Caki2 (cell line): Measurements from ENCODE around the gene TRAPPC3. TPM values are rescaled to one million over a fixed set of nuclear protein-coding genes. Genes with fewer than 3 reads are reported as not detected.
"Not testable (repeated sequence)": the region's sequence is repeated elsewhere in the genome, so short reads cannot be mapped to it uniquely, and the experiment has no call there.

Experiments
- DNase-seq: peaks from one replicate; pipeline ENCODE4 v3.0.0-alpha.2; 2015; ENCODE audit warnings: low read depth
- in situ Hi-C: cut with HindIII; loops from 2 replicates; pipeline ENCODE4 v1.10.0; 2016; ENCODE audit warnings: low sequenced_read_pairs, low pct_unique_long_range_greater_than_20kb, mixed read lengths
- total RNA-seq: library from RNA; depleted of rRNA; stranded (reverse); fragments of >200 nt; shearing (Covaris generic); gene quantifications from 2 replicates; pipeline ENCODE4 v1.2.3, GENCODE V29; 2014; ENCODE audit warnings: low replicate concordance

Gene TRAPPC3
- total RNA-seq, 1 experiment from 2014 or later, result 155 TPM

DNA sequence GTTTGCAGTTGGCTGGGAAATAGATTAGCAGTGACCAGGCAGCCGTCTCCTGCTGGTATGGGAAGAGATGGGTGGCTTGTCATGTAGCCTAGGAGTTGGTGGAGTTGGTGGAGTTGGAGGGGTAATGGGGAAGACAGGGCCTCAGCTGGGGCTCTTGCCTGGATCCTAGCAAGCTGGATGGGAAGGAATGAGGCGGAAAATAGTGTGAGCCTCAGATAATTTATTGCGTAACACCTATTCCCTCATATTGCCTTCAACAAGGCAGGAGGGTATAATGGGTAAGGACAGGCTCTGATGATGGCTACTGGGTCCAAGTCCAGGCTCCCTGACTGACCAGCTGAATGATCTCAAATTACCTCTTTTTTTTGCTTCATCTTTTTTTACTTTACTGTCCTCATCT lies 19.2 kb upstream of the TRAPPC3 start:
- in situ Hi-C loops, result no loop called here

DNA sequence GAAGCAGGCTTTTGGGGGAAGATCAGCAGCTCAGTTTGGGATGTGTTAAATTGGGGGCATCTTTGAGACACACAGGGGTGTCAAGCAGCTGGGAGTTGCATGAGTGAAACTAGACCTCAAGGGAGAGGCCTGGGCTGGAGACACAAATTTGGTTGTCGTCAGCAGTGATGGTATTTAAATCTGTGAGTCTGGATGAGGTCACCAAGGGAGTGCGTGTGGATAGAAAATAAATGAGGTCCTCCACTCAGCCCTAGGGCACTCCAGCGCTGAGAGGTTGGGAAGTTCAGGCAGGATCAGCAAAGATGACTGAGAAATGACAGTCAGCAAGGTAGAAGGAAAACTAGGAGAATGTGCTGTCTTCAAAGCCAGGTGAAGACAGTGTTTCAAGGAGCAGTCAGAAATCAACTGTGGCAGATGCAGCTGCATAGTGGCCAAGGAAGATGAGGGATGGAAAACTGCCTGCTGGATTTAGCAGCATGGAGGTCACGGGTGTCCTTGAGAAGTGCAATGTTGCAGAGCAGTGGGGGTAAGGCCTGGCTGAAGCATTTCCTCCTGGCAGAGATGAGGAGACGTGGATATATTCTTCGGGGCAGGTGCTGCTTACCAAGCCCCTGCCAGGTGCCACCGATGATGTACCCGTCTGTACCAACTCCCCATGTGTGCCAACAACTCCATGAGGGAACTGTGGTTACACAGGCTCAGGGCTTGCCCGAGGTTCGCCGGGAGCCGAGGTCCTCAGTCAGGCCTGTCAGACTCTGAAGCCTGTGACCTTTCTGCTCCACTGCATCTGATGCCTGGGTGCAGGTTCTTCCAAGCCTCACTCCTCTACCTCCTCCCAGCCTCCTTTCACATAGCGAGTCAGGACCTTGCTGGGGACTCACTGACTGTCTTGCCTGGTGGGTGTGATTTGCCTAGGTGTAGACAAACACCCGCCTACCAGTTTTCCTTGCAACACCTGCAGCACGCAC lies 17.9 kb upstream of the TRAPPC3 start:
- DNase-seq, result no peak
- in situ Hi-C loops, result no loop called here

More for the DNA sequence above, 19.2 kb upstream of the TRAPPC3 start:
- no peak for DNase-seq

DNA sequence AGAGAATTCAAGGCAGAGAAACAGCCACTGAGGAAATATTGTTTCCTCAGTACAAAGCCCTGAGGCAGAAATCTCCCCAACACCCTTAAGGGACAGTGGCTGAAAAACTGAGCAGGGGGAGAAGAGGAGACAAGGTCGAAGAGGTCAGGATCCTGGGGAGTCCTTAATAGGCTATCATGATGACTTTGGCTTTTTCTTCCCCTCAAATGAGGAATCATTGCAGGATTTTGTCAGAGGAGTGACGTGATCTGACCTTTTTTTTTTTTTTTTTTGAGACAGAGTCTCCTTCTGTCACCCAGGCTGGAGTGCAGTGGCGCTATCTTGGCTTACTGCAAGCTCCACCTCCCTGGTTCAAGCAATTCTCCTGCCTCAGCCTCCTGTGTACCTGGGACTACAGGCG lies 16.9 kb upstream of the TRAPPC3 start:
- in situ Hi-C loops, result no loop called here
- no peak for DNase-seq

DNA sequence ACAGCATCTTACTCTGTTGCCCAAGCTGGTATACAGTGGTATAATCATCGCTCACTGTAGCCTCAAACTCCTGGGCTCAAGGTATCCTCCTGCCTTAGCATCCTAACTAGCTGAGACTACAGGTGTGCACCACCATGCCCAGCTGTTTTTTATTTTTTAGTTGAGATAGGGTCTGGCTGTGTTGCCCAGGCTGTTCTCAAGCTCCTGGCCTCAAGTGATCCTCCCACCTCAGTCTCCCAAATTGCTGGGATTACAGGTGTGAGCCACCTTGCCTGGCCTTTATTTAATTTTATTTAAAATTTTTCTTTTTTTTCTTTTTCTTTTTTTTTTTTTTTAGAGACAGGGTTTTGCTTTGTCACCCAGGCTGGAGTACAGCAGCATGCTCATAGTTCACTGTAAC lies 15.9 kb upstream of the TRAPPC3 start:
- DNase-seq, result no peak

DNA sequence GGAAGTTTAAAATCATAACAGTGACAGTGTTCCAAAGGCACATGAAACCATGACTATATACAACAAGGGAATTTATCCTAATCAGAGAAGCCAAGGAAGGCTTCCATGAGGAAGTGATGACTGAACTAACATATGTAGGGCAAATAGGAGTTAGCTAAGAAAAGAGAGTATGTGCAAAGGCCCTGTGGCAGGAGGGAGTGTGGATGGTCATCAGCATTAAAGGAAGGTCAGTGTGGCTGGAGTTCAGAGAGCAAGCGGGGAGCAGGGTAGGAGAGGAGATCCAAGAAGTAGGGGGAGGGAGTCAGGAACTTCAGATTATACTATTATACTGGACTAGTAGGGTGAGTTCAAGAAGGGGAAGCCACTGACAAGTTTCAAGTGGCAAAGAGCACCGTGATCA lies 15.1 kb upstream of the TRAPPC3 start:
- in situ Hi-C loops, result no loop called here
- DNase-seq, result no peak

More for the DNA sequence above, 15.9 kb upstream of the TRAPPC3 start:
- in situ Hi-C loops, result no loop called here

DNA sequence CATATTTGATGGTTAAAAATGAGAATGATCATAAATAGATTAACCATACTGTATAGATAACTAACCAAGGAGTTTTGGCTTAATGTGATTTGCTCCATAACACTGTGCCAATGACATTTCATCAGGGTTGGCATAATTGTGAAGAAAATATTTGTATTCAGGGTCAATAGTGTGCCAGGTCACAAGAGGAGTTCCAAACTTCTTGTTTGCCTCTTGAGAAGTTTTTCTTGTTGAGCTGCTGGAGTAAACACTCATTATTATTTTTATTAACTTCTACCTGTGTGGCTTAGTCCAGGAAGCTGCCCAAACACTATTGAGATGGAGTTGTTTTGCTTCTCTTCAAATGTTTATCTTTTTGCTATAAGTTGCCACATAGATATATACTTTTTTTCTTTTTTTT lies 14.1 kb upstream of the TRAPPC3 start:
- DNase-seq, result no peak
- in situ Hi-C loops, result no loop called here

DNA sequence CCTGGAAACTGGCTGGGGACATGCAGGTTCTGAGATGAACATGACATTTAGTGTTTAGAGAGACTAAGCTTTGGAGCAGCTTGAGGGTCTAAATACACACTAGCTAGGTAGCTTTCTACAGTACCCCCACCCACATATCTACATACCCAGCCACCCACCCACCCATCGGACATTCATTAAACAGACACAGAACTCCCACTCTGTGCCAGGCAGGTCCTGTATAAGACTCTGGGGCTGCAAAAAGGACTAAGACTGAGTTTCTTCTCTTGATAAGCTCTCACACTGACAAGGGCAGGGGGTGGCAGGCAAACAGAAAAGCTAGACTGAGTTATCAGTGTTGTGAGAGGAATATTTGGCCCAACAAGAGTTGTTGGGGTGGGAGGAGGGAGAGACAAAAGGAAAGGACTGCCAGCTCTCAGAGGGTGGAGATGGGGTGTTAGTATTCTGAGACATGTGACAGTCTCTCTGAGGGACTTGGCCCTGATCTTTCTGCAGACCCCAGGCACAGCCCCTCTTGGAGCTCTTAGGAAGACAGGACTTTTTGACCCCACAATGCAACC lies 13.5 kb upstream of the TRAPPC3 start:
- in situ Hi-C loops, result no loop called here
- no peak for DNase-seq

DNA sequence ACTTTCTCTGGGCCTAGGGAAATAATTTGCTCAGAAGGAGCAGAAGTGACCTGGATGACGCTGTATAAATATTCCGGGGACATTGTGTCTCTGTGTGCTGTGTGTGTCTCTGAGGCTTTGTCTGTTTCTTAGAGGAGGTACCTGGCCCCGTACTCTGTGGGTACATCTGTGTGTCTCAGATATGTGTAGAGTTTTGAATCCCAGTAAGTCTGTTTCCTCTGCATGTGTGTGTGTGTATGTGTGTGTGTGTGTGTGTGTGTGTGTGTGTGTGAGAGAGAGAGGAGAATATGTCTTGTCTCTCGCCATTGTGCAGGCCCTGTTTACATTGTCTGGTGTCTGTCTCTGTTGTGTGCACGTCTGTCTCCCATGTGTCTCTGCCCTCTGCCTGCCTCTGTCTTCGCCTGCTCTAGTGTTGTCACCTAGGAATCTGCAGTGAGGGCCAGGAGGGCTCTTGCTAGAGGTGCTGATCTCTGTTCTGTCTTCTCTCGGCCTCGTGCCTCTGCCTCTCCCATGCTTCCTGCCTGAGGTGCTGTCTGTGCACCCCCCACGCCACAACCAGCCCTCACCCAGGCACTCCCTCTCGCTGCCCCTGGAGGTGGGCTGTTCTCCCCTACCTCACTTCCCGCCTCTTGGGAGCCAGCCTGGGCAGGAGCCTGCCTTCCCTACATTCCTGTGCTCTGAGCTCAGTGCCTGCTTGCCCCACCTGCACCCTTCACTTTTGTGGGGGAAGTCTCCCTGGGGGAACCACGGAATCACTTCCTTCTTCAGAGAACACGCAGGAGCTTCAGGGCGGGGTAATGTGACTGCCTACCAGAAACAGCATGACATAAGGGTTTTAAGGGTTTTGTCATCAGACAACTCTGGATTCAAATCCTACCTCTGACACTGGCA lies 12.6 kb upstream of the TRAPPC3 start:
- peak; percentile 37 for DNase-seq
- in situ Hi-C loops, result no loop called here

DNA sequence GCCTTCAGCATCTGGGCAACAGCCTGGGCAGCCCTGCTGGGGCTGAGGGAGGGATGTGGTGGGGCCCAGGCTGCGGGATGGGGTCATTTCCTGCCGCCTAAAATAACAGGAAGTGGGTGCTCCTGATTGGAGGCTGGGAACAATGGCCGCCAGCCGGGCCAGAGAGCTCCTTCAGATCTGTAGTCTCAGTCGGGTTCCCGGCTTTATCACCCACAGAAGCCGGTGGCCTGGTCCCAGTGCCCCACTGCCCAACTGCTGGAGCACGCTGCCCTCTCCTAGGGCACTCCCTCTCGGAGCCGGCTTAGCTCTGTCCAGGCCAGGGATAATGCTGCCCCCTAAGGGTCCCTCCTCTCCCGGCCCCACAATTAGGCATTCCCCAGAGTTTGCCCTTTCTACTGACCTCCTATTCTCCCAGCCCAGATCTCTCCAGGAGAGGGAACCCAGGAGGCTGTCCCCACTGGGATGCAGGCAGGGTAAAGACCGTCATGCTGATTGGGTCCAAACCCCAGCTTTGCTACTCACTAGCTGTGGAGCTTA lies 11.7 kb upstream of the TRAPPC3 start:
- peak; percentile 64 for DNase-seq
- in situ Hi-C loops, result no loop called here

DNA sequence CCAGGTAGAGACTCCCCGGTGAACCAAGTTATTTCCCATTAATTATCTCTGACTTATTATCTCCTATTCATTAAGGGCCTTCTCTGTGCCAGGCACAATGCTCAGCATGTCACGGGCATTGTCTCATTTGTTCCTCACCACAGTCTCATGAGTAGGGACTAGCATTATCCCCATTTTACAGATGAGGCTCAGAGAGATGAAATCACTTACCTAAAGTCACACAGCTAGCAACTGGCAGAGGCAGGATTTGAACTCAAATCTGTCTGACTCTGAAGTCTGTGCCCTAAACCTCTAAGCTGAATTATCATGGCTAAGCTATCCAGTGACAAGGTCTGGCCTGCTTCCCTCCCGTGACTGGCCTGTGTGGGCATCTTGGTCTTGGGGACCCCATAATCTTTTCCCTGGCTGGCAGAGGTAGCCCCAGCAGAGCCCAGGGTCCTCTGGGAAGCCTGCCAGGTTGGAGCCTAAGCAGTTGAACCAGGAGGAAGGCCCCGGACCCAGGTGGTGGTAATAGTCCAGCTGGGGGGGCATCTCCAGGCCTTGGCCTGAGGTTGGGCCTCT lies 11.2 kb upstream of the TRAPPC3 start:
- in situ Hi-C loops, result no loop called here
- DNase-seq, result no peak

DNA sequence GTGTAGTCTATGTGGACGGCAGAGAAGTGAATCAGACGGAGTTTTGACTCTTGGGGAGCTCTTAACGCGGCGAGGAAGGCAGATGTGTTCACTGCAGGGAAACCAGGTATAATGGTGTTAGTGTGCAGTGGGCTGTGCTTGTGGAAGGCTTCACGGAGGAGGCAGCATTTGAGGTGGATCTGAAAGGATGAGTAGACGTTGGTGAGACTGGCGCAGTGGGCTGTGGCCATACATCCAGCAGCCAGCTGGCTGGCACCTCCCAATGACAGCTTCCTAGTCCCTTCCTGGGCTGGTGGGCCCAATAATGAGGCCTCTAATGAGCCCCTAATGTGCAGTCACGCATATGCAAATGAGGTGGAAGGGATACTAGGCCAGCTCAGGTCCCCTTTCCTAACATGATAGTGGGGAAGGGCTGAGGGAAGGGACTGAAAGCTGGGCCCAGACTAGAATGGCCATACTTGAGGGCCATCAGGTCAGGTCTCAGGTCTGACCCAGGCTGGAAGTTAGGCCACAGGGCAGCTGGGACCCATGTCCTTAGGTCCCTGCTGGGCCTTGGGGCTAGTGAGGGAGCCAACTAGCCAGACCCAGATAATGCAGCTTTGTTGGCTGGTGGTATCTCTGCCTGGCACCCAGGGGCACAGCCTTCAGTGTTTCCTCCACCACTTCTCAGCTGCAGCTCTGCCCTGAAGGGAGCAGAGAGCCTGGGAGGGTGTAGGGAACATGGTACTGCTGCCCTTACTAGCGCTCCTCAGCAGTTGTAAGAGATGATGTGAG lies 10.5 kb upstream of the TRAPPC3 start:
- DNase-seq, result no peak
- in situ Hi-C loops, result no loop called here

DNA sequence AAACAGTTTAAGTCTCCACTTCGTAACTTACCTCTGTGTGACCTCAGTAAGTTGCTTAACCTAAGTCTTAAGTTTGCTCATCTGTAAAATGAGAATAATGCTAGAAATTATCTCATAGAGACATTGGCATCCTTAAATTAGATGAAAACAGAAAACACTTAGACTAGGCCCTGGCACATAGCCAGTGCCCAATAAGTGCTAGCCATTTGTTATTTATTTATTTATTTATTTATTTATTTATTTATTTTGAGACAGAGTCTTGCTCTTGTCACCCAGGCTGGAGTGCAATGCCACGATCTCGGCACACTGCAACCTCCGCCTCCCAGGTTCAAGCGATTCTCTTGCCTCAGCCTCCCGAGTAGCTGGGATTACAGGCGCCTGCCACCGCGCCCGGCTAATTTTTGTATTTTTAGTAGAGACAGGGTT lies 9.6 kb upstream of the TRAPPC3 start:
- in situ Hi-C loops, result not testable (repeated sequence)

DNA sequence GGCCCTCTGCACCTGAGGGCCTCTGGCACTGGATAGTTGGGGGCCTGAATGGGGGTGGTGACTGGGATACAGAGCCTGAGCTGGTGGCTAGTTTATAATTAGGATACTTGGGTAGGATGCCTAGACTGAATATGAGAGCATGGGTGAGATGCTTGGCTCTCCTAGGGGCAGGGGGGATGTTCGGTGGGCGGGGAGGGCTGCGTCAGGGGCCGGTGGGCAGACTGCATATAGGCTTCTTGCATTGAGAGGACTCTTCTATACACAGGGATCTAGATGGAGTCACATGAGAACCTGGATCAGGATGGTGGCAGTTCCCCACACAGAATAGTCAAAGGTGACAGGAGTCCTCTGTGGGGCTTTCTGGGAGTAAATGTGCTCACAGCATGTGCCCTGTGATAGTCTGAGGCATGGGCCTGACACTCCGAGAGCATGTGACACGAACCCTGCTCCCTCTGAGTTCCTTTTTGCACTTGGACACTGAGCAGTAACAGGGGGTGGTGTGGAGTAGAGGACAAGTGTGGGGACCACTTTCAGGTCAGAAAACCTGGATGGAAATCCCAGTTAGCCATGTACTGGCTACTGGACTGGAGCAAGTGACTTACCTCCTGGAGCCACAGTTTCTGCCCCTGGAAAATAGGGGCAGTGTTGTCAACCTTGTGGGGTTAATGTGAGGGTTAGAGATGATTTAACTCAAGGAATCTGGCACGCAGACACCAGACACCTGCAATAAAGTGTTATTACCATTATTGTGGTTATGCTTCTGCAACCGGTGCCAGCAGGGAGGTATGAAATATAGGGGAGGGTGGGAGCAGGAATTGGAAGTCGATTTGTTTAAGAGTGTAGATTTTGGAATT lies 8.9 kb upstream of the TRAPPC3 start:
- in situ Hi-C loops, result no loop called here
- no peak for DNase-seq

More for the DNA sequence above, 9.6 kb upstream of the TRAPPC3 start:
- DNase-seq, result not testable (repeated sequence)

DNA sequence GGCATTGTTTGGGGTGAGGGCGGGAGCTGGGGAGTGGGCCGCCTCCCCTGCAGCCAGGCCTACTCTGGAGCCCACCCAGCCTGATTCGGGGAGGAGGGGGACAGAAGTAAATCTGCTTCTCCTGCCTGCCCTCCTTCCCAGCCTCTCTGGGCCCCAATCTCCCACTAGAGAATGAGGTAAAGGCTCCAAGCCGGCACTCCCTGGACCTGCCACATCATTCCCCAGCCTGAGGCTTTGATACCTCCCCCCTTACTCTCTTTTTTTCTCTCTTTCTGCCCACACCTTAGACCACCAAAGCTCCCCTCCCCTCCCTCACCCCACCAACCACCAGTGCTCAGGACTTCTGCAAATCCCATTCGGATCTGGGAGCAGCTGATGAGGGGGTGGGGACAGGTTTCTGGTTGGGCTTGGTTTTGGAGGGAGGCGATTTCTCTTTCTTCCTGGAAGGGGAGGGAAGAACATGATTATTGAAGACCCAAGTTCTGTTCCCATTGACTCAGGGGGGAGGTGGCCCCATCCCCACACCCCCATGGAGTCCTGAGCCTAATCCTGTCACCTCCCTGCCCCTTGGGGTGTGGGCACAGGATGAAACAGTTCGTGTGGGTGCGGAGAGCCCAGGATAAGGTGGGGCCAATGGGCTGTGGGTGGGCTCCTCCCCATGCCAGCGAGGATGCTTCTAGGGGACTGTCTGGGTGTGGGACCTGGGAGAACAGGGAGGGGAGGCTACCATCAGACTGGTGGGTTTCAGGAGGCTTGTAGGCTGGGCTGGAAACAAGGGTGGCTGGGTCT lies 8.0 kb upstream of the TRAPPC3 start:
- in situ Hi-C loops, result no loop called here
- no peak for DNase-seq

DNA sequence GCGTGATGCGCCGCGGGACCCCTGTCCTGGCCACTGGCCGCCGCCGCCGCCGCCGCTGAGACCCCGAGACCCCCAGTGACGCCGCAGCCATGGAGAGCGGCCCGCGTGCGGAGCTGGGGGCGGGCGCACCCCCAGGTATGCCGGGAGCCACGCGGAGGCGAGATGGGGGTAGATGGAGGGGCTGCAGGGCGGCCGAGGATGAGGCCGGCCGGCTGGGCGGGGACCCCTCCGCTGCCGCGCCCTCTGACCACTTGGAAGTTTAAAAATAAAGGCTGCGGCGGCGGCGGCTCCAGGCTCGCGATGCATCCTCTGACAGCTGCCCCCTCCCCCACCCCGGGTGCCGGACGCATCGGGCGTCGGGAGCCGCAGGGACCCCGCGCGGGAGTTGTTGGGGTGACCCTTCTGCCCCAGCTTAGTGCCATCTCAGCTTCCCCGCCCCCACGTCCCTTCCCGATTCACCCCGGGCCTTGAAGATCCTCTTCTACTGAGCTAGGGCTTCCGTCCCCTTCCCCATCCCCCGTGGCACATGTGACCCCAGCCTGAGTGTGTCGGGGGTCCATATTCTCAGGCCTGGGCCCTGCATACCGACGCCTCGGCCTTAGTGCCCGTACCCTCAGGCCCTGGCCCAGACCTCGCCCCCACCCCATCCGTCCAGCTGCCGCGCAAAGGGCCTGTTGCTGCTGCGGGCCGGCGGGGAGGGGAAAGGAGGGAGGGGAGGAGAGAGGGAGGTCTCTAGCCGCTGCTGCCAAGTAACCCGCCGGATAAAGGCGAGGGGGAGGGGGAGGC lies 7.2 kb upstream of the TRAPPC3 start:
- in situ Hi-C loops, result no loop called here
- DNase-seq, result peak; percentile 57
